SJSA1 (cell line): ENCODE results near the gene SOX3. TPM values are rescaled to one million over a fixed set of nuclear protein-coding genes. Genes with fewer than 3 reads are reported as not detected.
A peak's percentile ranks its signal among the peaks of the same experiment; 100 is the strongest.

Experiments
- DNase-seq, 2 experiments: peaks; one replicate each; pipeline ENCODE4 v3.0.0-alpha.2; 2015 to 2020; ENCODE audit warnings: low spot score in 2 of 2, low read depth in 1 of 2
- H3K27ac ChIP-seq: fragments of 250-450 bp; sonication (Bioruptor Pico); 2 replicates; pipeline ENCODE4 v1.5.1; 2020; ENCODE audit warnings: mild to moderate bottlenecking, moderate library complexity
- H3K27me3 ChIP-seq: fragments of 250-450 bp; sonication (Bioruptor Pico); replicated peaks from 2 replicates; pipeline ENCODE4 v1.5.1; 2020; ENCODE audit warnings: mild to moderate bottlenecking, moderate library complexity
- H3K36me3 ChIP-seq: fragments of 250-450 bp; sonication (Bioruptor Pico); 2 replicates; pipeline ENCODE4 v1.5.1; 2020; ENCODE audit warnings: mild to moderate bottlenecking
- H3K4me1 ChIP-seq: fragments of 250-450 bp; sonication (Bioruptor Pico); replicated peaks from 2 replicates; pipeline ENCODE4 v1.6.1; 2021; ENCODE audit warnings: mild to moderate bottlenecking
- H3K4me3 ChIP-seq: fragments of 250-450 bp; sonication (Bioruptor Pico); 2 replicates; pipeline ENCODE4 v1.5.1; 2020; ENCODE audit warnings: mild to moderate bottlenecking
- H3K9me3 ChIP-seq: fragments of 250-450 bp; sonication (Bioruptor Pico); replicated peaks from 2 replicates; pipeline ENCODE4 v1.5.1; 2020; ENCODE audit warnings: mild to moderate bottlenecking
- total RNA-seq: library from RNA; depleted of rRNA; stranded (reverse); fragments of >200 nt; shearing (Covaris generic); gene quantifications from 2 replicates; pipeline ENCODE4 v1.2.3, GENCODE V29; 2014; rRNA removed

Gene SOX3
- total RNA-seq: not detected in 2 replicates

DNA sequence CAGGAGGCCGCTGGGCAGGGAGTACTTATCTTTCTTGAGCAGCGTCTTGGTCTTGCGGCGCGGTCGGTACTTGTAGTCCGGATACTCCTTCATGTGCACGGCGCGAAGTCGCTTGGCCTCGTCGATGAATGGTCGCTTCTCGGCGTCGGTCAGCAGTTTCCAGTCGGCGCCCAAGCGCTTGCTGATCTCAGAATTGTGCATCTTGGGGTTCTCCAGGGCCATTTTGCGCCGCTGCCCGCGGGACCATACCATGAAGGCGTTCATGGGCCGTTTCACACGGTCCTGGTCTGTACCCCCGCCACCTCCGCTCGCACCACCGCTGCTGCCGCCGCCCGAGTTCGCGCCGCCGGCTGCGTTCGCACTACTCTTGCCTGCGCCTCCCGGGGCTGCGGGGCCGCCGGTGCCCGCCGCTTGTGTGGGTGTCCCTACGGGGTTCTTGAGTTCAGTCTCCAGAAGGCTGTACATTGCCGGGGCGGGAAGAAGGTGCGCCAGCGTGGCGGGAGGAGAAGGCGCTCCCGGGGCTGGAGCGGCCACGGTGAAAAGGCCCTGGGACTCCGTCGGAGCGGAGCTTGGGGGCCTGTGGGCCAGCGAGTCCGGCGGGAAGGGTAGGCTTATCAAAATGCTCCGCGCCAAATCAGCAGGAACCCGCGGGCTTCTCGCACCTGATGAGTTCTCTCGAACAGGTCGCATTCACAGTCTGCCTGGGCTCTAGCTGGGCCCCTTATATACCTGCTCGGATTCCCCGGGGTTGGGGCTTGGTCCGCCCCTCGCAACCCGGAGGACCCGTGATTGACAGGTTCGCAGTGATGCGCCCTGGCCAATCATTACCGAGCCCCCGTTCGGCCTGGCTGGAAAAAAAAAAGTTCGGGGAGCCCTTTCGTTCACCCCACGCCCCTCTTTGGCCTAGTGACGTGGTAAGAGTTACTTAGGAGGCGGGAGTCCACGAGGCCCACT is at the start of gene SOX3:
Gene SOX3 (minus strand): TSS at position 699 of the 954 bp plus-strand sequence. CDS start 9 bp downstream, at position 690.
- Histone ChIP-seq H3K27ac (no peak within 1 kb of the TSS), H3K36me3 (no peaks in the 10 kb centered on the region), H3K9me3 (no peaks in the 10 kb centered on the region), H3K4me3 (peak within 1 kb of the TSS; percentile 31), H3K4me1 (peaks cover 6% of the 10 kb centered on the region; the same call in 1 of the 2 replicates), H3K27me3 (peaks cover 8% of the 10 kb centered on the region)
- DNase-seq: no peak

DNA sequence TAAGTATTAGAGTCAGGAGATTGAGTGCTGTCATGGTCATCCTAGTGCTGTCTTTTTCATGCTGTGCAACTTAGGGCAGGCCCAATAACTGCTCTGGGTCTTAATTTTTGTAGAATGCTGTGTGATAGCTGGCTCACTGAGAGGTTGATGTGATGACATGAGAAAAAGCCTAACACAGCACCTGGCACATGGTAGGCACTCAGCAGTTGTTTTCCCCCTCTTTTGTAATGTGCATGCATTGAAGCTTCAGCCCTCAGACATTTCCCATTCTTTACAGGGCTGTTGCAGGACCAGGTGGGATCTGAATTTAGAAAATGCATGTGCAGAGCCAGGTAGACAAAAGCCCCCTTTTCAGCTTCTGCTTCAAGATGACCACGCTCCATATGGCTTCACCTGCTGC is 44.1 kb upstream of the SOX3 start:
- Histone ChIP-seq H3K4me1 (no peaks in the 10 kb centered on the region), H3K36me3 (no peaks in the 10 kb centered on the region), H3K27ac (no peak overlapping the region), H3K4me3 (no peak overlapping the region), H3K27me3 (no peaks in the 10 kb centered on the region), H3K9me3 (no peaks in the 10 kb centered on the region)
- no peak for DNase-seq

DNA sequence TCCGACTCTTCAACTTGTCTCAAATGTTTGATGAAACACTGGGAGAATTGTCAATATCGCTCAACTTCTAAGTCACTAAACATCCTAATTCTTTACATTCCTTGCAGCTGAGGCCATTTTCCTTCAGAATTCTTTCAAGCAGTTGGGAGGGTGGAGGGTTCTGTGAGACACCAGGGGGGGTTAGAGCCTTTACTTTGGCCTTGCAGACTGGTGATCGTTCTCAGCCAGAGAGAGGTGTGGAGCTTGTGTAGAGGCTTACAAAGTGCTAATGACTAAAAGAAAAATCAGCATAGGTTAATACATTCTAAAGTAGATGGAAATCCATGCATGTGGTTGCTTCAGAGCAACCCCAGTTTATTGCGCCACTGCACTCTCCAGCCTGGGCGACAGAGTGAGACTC is 21.3 kb upstream of the SOX3 start:
- Histone ChIP-seq H3K27me3 (no peaks in the 10 kb centered on the region), H3K4me3 (no peak overlapping the region), H3K27ac (no peak overlapping the region), H3K4me1 (peaks cover 20% of the 10 kb centered on the region), H3K9me3 (no peaks in the 10 kb centered on the region), H3K36me3 (no peaks in the 10 kb centered on the region)
- peak in 1 of 2 experiments; percentile 43 for DNase-seq

DNA sequence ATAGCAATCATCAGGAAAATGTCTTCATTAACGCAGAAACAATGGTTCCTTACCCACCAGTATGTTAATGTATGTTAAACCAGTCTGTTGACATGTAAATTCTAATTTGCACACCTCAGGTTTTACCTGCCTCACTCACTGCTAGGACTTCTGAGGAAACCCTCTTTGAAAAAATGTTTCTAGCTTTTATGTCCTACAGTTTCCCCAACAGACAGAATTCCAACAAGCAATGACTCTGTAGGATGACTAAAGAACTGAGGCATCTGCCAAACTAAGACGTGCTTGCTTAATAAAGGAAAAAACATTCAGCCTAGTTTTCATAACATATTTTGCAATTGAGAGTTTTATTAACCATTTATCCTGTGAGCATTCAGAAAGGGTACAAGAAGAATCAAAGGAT is 20.6 kb upstream of the SOX3 start:
- Histone ChIP-seq H3K4me3 (no peak overlapping the region), H3K27ac (peak overlapping the region; percentile 60), H3K4me1 (peaks cover 20% of the 10 kb centered on the region), H3K36me3 (no peaks in the 10 kb centered on the region), H3K27me3 (no peaks in the 10 kb centered on the region), H3K9me3 (no peaks in the 10 kb centered on the region)
- no peak for DNase-seq

DNA sequence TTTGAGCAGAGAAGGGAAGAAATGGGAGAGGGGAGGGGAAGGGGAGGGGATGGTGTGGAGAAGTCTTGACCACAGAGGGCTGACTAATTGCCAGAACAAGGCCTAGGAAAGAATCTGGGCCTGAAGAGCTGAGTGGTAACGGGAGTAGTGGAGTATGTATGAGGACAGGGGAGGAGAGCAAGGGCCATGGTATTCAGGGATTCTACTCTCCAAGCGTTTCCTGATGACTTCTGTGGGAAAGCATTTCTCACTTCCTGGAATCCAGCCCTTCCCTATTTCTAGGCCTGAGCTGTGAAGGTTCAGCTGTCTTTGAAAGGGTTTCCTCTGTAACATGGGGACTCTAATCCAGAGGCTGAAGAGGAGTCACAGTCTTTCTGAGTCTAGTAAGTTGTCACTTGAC is 19.7 kb upstream of the SOX3 start:
- H3K4me3 ChIP-seq: no peak overlapping the region
- no peaks in the 10 kb centered on the region for H3K36me3 ChIP-seq
- H3K9me3 ChIP-seq: no peaks in the 10 kb centered on the region
- no peaks in the 10 kb centered on the region for H3K27me3 ChIP-seq
- H3K27ac ChIP-seq: peak overlapping the region; percentile 60
- H3K4me1 ChIP-seq: peaks cover 20% of the 10 kb centered on the region
- DNase-seq: peak in 1 of 2 experiments; percentile 19

DNA sequence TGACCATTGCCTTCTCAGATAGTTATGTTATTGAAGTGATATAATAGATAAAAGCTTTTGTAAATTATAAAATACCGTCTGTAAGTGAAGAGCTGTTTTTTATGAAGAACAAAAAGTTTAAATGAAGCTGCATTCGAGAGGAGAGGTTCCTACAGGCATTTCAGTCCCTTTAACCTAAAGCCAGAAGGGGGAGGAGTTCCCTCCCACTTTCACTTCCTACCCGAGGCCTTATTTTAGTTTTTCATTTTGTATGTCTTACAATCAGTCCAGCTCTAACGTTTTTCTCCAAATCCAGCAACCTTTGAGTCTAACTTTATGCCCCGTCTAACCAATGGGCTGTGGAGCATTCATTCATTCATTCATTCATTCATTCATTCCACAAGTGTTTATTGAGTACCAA is 16.5 kb upstream of the SOX3 start:
- H3K4me1 ChIP-seq: peaks cover 20% of the 10 kb centered on the region

DNA sequence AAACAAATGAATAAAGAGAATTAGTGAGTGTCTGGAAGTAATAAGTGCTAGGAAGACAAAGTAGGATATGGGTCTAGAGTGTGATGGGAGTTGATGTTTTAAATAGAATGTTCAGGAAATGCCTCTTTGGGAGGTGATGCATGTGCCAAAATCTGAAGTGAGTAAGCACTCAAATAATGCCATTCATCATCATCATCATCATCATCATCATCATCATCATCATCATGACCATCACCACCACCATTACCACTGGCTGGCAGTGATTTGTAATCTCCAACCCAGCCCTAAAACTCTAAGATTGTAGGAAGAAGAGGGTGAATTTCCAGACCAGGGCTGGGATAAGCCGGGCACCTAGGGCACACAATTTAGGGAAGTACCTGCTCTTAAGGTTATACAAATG is 9.7 kb upstream of the SOX3 start:
- no peaks in the 10 kb centered on the region for H3K36me3 ChIP-seq
- no peaks in the 10 kb centered on the region for H3K9me3 ChIP-seq
- no peaks in the 10 kb centered on the region for H3K27me3 ChIP-seq
- no peak for DNase-seq
- no peak overlapping the region for H3K4me3 ChIP-seq
- no peak overlapping the region for H3K27ac ChIP-seq
- H3K4me1 ChIP-seq: no peaks in the 10 kb centered on the region

More for the DNA sequence above, 16.5 kb upstream of the SOX3 start:
- no peak for DNase-seq
- H3K4me3 ChIP-seq: no peak overlapping the region
- no peaks in the 10 kb centered on the region for H3K9me3 ChIP-seq
- H3K36me3 ChIP-seq: no peaks in the 10 kb centered on the region
- H3K27me3 ChIP-seq: no peaks in the 10 kb centered on the region
- no peak overlapping the region for H3K27ac ChIP-seq

DNA sequence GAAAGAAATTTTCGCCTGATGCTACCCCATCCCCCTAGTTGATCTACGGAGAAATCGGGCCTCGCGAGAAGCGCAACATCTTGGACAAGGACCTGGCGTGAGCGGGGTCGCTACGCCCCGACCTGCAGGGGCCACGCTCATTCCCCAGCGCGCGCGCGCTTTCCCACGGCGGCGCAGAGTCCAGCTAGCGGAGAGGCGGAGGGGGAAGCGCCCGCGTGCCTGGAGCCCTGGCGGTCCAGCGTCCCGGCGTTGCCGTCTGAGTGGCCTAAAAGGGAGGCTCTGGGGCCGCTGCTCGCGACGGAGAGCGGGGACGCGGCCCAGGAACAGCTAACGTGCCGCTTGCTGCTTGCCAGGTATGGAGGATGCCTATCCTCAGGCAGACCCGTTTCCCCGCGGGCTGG is 6.0 kb upstream of the SOX3 start:
- Histone ChIP-seq H3K27ac (no peak overlapping the region), H3K4me3 (no peak overlapping the region), H3K36me3 (no peaks in the 10 kb centered on the region), H3K4me1 (no peaks in the 10 kb centered on the region), H3K9me3 (no peaks in the 10 kb centered on the region), H3K27me3 (no peaks in the 10 kb centered on the region; the same call in 1 of the 2 replicates)
- no peak for DNase-seq

DNA sequence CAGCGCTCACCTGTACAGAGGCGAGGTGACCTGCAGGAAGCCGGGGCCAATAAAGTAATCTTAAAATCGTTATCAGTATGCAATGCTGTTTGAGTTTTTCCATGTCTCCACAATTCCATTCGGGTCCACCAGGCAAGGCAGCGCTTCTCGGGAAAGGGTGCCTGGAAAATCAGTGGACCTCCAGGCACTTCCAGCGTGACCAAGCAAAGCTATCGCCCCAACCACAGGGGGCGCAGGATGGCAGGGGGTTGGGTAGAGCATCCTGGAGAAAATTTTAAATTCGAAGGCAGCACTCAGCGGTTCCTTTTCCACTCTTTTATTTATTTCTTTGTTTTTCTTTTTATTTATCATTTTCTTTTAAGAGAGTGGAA is 5.4 kb upstream of the SOX3 start:
- H3K4me3 ChIP-seq: no peak overlapping the region
- H3K9me3 ChIP-seq: no peaks in the 10 kb centered on the region
- no peaks in the 10 kb centered on the region for H3K4me1 ChIP-seq
- no peak for DNase-seq
- H3K27ac ChIP-seq: no peak overlapping the region
- H3K27me3 ChIP-seq: no peaks in the 10 kb centered on the region; the same call in 1 of the 2 replicates
- H3K36me3 ChIP-seq: no peaks in the 10 kb centered on the region

DNA sequence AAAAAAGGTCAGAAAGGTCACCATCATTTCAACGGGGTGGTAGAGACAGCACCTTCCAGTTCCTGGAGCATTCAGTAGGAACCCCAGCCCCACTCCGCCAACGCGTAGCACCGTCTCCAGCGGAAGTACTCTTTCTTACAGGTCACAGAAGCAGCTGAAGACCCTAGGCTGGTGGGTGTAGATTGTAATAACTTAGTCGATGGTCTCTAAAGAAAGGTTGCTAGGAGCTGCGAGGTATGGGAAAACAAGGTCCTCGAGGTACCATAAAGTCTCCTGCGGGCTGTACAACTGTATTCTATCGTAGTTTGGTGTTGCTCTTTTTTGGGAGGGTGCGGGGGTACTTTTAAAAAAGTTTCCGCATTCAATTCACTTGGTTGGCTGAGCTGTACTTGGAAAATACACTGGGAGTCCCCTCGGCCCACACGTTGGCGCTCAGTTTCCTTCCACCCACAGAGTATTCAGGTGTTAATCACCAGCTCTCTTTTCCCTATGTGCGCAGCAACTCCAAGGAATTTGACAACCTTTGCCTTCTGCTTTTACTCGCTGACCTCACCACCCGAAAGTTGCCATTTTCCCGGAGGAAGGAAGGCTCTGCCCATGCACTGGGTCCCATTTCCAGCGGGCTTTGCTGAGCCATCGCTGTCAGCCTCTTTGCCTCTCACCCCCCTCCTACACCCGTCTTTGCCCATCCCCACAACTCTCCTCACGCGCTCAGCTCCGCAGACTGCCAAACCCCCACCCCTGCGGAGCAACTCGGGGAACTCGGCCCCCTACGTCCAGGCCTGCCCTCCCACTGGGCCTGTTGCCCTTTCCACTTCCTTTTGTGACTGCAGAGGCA is 4.8 kb upstream of the SOX3 start:
- Histone ChIP-seq H3K27ac (no peak overlapping the region), H3K36me3 (no peaks in the 10 kb centered on the region), H3K4me3 (no peak overlapping the region), H3K9me3 (no peaks in the 10 kb centered on the region), H3K27me3 (peaks cover under 1% of the 10 kb centered on the region), H3K4me1 (no peaks in the 10 kb centered on the region)
- DNase-seq: no peak

DNA sequence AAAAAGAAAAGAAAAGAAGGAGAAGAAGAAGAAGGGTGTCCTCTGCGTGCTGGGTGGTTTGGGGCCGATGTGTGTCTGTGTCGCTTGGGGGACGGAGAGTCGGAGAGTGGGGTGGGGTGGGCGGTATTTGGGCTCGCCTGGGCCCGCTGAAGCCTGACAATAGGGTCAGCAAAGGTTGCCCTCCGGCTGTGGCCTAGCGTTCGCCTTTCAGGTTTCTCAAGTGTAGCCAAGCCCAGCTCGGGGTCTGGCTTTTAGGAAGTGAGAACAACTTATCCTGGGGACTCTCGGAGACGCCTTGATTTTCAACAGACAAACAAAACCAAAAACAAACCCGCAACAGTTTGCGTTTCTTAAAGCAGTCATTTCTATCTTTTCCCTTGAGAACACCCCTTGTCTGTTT is 4.1 kb upstream of the SOX3 start:
- Histone ChIP-seq H3K4me1 (peaks cover 6% of the 10 kb centered on the region; the same call in 1 of the 2 replicates), H3K4me3 (no peak overlapping the region), H3K36me3 (no peaks in the 10 kb centered on the region), H3K9me3 (no peaks in the 10 kb centered on the region), H3K27ac (no peak overlapping the region), H3K27me3 (peaks cover 8% of the 10 kb centered on the region)
- no peak for DNase-seq

DNA sequence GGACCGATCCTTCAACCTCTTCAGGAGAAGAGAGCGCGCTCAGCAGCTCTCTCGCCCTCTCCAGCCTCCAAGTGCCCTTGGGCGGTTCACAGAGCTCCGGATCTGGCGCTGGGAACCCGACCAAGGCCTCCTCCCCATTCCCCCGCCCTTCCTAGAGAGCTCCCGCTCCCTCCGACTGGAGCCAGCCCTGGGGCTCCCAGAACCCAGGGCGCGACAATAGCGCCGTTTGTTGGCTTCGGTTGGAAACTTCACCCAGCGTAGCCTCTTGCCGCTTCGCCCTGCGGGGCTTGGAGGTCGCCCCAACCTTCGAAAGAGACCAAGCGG is 3.1 kb upstream of the SOX3 start:
- Histone ChIP-seq H3K36me3 (no peaks in the 10 kb centered on the region), H3K4me1 (peaks cover 6% of the 10 kb centered on the region; the same call in 1 of the 2 replicates), H3K27me3 (peaks cover 8% of the 10 kb centered on the region), H3K9me3 (no peaks in the 10 kb centered on the region), H3K27ac (no peak overlapping the region), H3K4me3 (no peak overlapping the region)
- DNase-seq: no peak

DNA sequence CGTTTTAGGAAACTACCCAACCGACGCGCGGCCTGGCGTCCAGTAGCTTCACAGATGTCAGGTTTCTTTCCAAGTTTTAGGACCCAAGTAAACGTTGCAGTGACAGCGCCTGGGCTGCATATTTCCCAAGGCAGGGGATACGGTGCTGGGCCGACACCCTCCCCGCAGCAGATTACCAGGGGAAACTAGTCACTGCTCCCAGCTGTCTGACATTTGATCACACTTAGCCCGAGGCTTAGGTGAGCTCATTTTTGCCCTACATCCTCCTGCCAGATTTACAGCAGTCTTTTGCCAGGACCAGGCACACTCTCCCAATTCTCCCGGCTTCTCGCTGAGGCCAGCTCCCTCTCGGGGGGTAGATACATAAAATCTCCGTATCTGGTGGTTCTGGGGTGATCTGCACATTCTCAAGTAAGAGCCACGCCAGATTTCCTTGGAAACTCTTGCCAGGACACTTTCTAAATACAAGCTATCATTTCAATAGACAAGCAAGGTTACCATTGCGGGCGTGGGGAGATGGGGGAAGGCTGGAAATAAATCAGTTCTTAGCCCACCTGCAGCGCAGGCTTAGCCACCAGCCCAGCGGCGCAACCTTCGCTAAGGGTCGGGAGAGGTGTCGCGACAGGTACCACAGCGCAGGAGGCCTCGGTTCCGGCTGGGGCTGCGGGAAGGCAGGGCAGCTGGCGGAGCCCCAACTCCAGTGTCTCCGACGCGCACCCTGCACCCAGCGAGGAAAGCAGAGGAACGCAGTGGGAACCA is 2.5 kb upstream of the SOX3 start:
- Histone ChIP-seq H3K27me3 (peaks cover 8% of the 10 kb centered on the region), H3K4me3 (no peak overlapping the region), H3K4me1 (peaks cover 6% of the 10 kb centered on the region; the same call in 1 of the 2 replicates), H3K27ac (no peak overlapping the region), H3K9me3 (no peaks in the 10 kb centered on the region), H3K36me3 (no peaks in the 10 kb centered on the region)
- DNase-seq: no peak
